GM19438 (cell line): Measurements from ENCODE around the gene CHDH.

Experiments used
- ATAC-seq: cut with Tn5 transposase; IDR thresholded peaks from one replicate; pipeline ENCODE4 v1.9.1; 2021; ENCODE audit warnings: low read depth; ENCODE audit not compliant: unreplicated experiment

Gene CHDH

DNA sequence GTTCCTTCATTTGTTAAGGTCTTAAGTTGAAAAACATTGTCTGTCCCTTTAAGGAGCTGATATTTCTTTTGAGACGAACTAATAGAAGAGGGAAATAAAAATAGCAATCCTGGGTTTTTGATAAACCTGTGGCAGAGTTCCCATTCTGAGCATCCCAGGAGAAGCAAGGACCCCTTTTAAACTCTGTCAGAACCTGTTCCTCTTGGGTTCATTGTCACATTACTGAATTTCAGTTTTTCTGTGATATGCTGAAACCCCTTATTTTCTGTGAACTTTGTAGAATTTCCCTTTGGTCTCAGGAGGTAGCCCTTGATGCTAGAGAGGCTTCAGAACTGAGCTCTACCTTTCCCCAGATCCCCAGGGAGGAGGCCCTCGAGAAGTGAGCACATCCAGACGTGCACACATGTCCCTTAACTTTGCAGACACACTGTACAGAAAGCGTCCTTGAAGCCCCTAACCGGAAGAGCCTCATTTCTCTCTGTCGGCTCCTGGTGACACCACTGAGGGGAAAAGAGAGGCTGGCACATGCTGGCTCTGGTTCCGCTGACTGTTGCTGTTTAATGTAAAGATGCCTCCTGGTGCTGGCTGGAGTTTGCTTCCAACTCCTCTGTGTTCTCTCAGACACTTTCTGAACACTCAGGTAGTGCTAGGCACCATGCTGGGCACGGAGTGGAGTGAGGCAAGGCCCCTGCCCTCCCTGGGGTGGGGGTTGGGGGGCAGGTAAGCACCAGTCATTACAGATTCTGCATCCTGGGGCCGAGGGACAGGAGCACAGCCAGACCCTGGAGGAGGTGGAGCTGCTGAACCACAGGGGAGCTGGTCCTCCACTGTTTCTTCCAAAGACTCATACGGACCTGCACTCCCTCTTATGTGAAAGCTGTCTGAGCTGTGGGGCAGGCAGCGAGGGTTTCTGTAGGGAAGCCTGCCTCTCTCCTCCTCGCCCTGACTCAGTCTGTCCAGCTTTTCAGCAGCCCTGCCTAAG lies 77.5 kb downstream of the CHDH start:
- ATAC-seq, result no peak

DNA sequence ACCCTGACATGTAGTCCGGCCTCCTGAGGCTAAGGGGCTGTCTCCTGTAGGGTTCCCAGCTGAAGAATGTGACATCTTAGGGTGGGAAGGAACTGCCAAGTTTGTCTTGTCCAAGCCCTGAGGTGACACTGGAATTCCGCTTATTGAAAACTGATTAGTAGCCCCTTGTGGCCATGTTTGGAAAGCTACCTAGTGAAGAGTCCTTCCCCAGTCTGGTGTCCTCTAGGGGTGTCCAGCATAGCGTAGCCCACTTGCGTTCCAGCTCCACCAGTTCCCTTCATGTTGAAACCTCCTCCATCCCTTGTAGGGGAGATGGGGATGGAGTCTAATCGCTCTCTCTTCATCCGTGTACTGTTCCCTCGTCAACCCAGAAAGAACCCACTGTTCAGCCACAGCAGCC lies 79.5 kb downstream of the CHDH start:
- no peak for ATAC-seq

DNA sequence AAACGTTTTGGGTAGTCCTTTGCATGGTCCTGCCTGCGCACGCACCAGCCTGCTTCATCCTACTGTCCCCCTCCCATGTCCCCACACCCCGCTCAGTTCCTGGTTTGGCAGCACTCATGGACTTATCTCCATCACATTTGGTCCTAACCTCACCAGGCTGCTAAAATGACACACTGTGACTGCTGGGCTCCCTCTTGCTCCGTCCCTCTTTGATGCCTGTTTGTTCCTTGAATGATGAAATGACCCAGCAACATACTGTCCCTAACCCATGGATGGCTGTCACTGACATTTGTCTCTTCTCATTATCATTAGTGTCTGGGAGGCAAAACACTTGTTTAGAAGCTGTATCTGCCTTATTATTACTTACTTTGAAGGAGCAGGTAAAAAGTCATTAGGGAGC lies 80.5 kb downstream of the CHDH start:
- no peak for ATAC-seq

DNA sequence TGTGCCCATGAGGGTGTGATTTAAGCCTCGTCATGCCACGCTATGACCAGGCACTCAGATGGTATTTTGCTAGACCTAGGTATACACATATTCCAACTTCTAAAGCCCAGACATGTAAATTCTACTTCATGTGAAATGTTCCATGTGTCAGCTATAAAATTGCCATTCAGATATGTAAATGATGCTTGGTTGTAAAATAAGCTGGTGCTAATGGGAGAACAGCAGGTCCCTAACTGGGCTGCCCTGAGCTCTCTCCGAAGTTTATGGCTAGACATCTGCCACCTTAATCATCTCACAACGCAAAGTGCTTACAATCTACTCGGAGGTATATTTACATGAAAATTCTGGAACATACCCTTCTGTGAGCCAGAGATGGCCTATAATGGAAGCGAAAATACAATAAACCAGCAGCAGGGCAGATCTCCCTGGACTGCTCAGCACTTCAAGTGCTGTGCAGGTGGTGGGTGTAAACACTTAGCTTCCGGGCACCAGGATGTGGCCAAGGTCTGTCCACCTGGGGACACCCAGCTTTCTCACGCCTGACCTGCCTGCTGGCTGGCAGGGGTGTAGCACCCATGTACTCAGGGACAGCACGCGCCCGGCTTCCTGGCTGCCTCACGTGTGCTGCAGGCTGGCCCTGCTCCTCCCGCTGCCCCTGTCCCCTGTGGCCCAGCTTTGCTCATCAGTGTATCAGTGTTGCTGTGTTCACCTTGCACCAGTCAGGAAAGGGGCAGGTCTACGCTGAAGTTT lies 82.0 kb downstream of the CHDH start:
- no peak for ATAC-seq

DNA sequence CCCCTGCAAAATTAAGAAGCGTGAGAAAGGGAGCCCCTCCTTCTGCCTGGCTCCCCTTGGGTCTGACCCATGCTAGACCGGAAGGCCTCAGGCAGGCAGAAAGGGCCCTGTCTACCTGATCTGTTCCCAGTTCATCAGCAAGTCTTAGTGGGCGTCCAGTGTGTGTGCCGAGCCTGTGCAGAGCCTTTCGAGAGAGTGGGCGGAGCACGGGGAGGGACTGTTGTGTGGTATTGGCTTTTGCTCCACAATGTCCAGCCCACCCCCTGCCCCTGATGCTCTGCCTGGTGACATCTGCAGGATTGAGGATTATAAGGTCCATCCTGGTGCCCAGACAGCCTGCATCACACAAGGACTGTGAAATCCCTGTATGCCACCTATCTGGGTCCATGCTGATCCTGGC lies 82.9 kb downstream of the CHDH start:
- ATAC-seq, result no peak
